GM18907 (cell line): ENCODE results near the gene DNAJC6.
A peak's percentile ranks its signal among the peaks of the same experiment; 100 is the strongest.
"Not testable (repeated sequence)": the region's sequence is repeated elsewhere in the genome, so short reads cannot be mapped to it uniquely, and the experiment has no call there.

ENCODE experiments used
- ATAC-seq: cut with Tn5 transposase; IDR thresholded peaks from one replicate; pipeline ENCODE4 v1.9.1; 2021; ENCODE audit warnings: mild to moderate bottlenecking, moderate library complexity; ENCODE audit not compliant: unreplicated experiment

The DNAJC6 gene

DNA sequence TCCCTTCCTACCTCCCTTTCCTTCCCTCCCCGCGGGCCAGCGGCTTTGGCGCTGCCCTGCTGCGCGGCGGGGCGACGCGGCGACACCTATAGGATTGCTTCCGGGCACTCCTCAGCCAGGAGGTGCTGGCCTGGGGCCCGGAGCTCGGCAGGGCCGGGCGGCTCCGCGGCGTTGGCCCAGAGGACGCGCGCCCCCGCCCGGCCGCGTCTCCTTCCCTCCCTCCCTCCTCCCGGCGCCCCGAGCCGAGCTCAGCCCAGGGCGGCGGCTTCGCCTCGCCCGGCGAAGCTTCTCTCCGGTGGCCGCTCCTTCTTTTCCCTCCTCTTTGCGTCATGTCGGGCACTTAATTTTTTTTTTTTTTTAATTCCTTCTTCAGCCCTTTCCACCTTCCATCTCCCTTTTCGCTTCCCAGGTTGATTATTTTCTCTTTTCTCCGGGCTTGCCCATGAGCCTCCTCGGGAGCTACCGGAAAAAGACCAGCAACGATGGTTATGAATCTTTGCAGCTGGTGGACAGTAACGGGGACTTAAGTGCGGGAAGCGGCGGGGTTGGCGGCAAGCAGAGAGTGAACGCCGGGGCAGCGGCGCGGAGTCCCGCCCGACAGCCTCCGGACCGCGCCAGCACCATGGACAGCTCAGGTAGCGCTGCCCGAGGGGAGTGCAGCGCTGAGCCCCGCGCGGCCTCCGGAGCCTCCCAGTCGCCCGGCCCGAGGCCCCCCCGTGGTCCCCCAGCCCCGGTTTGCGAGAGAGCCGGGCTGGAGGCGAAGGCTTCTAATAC is at the start of gene DNAJC6:
Gene DNAJC6 (plus strand): TSS at position 240 of the 774 bp plus-strand sequence. CDS start 203 bp downstream, at position 443.
- ATAC-seq: no peak

DNA sequence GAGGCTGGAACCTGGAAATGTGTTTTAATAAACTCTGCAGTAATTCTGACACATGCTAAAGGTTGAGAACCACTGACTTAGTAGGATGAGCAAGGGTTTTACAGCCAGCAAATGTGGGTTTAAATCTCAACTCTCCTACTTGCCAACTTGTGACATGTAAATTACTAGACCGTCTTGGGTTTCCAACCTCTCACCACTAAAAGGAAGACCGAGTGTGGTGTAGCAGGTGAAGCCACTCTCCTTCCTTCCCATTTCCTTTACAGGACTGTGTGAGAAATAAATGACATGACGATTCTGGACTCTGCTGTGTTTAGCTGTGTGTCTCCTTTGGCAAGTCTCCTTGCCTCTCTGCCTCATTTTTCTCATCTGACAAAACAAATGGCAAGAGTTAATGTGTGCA is 49.5 kb upstream of the DNAJC6 start:
- no peak for ATAC-seq

DNA sequence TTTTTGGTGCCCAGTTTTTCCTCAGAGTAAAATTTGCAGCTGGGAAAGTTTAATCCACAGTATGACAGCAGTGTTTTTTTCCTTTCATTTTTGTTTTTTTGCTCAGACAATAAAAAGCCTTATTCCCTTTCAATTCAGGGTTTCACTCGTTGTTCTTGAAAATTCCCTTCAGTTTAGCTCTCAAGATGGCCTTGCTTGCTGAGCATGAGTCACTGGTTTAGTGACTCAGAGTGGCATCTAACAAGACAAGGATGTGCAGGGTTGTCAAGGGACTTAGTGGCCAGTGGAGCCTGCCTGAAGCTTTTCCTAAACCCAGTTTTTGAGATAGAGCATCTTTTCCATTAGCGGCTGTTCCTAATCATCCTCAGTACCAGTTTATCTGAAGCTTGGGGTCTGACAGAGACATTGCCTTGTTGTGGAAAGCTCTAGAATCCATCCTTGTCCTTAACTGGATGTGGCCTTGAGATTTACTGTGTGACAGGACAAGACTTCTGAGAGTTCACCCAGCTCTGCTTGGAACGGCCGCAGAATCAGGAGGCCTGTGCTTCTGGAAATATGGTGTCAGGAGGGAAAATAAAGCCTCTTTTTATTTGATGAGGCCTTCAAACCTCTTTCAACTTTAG is 48.4 kb upstream of the DNAJC6 start:
- ATAC-seq: peak; percentile 46

DNA sequence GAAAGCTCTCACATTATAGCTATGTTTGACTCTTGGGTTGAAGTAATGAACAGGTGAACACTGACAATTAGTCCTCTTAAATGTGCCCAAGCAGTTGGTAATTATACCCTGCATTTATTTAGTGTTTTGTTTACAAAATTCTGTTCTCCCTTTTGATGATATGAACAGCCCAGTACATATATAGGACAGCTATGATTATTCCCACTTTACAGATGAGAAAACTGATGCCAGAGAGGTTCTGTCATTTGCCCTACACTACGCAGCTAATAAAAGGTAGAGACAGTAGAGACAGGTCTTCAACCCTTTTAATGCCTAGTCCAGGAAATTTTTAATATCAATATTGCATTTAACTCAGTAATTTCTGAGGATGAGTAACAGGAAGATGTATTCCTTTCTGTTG is 46.1 kb upstream of the DNAJC6 start:
- ATAC-seq: no peak

DNA sequence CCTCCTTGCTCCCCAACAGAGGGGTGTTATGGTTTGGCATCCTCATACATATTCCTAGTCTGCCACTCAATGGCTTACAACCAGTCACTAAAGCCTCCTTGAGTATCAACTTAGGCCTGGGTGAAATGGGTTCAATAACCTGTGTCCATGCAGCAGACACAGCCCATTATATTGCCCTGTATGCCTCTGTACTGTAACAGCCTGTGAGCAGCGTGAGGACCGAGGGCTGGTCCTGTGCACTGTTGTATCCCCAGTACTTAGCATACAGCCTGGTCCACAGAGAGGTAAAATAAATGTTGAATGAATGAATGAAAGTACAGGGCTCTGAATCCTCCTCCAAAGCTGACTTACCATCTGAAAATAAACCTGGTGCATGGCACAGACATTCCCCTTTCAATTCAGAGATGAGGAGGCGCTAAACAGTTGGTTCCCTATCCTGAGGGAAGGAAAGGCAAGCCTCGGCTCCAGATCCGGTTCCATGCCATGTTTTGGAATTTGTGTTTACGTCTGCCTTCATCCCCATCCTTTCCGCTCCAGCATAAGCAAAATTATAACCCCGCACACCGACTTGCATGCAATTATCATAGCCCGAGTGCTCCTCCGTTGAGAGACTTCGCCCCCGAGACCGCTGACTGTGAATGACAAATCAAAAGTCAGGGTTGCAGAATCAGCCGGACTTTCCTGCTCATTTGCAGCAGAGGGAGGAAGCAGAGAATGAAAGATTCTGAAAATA is 45.0 kb upstream of the DNAJC6 start:
- ATAC-seq: no peak

DNA sequence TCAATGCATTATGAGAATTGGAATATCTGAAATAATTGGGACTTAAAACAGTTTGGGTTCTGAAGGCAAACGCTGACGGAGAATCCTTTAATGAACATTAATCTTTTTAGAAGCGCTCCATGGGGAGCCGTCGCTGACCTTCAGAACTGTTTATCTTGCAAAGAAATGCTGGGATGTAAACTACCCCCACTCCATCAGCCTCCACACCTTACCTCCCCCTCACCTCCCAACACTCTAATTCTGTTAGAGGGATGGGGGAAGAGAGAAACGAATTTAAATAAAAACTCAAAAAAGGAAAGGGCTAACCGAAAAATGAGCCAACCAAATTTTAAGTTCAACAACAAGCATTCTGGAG is 44.1 kb upstream of the DNAJC6 start:
- no peak for ATAC-seq

DNA sequence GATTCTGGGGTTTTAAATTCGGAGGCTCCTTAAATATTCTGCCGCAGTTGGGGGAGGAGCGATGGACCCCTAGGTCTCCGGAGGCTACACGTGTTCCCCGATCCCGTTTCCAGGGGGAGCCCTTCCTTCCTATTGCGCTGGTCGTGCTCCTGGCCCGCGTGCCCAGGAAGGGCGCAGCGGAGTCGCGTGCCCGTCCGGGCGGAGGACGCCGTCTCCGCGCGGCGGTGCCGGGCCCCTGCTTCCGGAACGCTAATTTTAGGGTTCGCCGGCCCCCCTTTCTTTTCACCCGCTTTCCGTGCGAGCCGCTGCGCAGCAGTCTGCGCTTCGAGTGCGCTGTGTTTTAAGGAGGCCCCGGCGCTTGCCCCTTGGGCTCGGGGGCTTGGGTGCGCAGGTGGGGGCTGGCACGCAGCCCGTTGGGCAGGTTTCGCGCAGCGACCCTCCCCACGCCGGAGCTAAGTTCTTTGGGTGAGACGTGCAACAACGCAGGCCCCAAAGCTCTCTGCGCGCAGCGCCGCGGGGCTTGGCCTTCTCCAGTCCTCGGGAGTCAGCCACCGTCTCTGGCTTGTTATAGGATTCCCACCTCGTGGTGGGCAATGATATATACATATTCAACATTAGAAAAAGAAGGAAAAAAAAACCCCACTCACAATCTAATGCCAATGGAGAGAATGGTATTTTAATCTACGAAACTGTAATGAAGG is 43.5 kb upstream of the DNAJC6 start:
- ATAC-seq: no peak

DNA sequence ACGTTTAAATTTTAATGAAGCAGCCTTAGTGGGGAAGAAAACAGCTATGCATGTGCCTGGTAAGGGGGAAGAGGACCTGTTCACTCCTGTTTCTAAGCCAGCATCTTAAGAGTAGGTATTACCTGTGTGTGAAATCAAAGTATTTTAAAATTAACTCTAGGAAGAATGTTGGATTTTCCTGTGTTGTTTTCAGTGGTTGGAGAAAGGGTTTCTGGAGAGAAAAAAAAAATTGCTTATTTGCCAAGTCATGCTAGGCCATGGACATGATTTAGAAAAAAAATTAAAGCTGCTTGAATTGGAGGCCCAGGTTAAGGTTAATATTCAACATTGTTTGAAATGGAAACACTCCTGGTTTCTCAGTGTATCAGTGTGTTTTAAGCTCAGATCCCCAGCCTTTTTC is 42.9 kb upstream of the DNAJC6 start:
- ATAC-seq: no peak

DNA sequence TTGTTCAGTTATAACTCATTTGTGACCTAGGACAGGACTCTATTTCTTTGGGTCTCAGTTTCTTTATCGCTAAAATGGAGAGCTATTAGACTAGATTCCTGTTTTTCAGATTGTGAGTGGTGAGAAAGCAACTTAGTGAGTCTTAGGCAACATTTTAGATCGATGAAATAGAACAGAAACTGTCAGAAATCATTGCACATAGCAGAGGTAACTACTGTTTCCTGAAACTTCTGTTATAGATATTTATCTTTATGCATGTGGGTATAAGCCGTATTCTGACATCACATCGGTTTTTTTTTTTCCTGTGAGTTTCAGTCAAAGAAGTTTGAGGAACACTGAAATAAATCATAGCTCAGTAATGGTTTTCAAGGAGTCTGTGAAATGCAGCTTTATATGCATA is 42.1 kb upstream of the DNAJC6 start:
- ATAC-seq: no peak

DNA sequence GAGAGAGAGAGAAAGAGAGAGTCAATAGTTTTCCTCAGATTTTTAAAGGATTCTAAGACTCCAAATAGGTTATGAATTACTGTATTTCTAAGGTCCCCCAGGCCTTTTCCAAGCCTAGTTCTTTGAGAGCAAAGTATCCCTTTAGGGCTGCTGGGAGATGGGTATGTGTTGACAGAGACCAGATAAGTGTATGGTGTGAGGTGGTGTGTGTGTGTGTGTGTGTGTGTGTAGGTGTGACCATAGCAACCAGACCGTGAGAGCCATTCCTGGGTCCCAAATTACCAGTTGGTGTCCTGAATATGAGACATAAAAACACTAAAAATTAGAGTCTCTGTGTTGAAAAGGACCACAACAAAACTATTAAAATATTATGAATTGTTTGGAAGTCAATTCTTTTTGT is 41.7 kb upstream of the DNAJC6 start:
- ATAC-seq: no peak

DNA sequence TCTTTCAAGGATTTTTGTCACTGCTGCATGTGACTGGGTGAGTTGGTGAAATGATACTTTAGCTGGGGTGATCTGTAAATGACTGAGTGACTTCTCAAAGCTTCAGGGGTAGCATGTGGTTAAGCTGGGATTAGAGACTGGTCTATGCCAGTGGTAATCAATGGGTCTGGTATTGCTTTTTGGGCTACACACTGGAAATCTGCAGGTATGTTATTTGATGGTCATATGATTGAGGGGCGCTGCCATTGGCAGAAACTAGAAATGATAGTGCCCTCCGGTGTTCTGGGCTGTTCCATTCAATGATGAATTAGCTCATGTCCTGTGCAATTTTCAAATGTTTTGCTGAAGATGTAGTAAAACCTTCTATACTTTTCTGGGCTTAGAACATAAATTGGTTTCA is 39.7 kb upstream of the DNAJC6 start:
- no peak for ATAC-seq

DNA sequence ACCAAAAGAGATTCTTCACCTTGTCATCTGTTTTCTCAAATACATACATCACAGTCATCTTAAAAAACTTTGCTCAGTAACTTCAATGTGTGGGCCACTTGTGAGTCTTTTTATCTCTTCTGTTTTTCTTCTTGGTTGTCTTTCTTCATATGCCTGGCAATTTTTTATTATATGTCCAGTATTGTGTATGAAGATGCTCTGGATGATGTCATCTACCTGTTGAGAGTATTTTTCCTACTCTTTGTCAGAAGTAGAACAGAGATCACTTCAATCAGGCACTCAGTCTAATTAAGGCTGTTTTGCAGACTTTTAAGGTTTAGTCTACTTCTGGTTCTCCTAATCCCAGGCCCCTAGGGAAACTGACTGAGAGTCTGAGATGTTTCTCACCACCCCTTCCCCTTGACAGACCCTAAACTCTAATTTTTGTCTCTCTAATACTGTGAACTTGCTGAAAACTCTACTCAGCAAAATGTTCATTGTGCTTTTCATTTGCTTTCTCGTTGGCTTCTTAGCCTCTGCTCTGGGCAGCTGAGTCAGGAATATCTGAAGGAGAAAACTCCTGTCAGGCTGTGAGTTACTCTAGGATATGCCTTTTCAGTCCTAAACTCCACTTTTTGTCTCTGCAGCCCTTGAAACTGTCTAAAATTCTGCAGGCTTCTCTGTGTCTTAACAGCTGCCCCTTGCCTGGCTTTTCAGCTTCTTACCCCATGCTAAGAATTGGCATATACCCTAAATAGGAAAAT is 33.0 kb upstream of the DNAJC6 start:
- ATAC-seq: no peak

DNA sequence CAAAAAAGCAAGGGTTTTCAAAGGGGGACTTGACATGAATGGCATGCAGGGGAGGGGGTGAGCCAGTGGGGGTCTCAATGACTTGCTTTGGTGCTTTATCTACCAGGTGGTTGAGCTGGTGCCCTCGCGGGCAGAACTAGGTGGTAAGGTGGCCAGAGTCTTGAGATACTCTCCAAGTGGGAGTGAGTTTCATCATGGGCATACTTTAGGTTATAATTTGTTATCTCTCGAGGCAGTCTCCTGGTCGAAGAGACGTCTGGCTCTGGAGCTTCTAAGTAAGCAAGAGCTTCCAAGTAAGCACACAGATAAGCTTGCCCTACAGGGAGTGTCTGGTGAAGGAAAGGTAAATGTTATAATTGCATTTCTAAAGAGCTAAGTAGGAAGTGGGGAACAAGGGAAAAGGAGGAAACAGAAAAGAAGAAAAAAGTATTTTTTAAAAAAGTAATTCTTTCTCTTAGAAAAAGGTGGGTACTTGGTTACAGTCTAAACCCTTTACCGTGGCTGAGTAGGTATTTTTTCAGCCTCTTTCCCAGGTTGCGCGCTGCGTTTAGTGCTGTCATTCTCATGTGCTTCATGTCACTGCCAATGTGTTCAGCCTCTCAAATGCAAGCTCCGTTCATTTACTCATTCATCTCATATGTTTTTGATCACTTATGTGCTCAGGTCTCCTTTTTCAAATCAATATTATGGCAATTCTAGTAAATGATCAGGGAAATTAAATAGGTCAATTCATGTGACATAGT is 31.6 kb upstream of the DNAJC6 start:
- no peak for ATAC-seq

DNA sequence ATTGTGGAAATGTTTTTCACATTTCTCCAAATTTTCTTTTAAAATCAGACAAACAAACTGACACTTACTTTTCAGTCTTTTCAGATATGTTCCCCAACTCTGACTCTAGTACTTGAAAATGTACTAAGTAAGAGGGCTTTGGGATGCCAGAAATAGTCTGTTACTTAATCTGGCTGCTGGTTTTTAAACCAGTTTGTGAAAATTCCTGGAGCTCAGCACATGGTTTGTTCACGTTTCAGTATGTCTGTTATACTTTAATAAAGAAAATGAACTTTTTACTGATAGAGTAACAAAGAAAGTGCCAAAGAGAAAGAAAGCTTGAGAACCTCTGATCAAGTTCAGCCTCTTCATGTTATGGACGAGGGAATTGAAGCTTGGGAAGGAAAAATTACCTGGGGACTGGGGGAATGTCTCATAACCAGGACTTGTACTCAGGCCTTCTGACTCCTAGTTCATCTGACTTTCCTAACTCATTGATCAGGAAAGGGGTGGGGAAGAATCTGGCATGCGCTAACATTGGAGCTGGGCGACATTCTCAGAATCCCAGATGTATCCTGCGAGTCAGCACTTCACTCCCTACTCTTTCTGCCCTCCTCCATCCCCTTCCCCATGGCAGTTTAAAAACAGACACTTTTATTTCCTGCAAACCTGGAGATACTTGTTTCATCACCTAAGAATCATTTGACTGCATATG is 30.8 kb upstream of the DNAJC6 start:
- ATAC-seq: no peak

DNA sequence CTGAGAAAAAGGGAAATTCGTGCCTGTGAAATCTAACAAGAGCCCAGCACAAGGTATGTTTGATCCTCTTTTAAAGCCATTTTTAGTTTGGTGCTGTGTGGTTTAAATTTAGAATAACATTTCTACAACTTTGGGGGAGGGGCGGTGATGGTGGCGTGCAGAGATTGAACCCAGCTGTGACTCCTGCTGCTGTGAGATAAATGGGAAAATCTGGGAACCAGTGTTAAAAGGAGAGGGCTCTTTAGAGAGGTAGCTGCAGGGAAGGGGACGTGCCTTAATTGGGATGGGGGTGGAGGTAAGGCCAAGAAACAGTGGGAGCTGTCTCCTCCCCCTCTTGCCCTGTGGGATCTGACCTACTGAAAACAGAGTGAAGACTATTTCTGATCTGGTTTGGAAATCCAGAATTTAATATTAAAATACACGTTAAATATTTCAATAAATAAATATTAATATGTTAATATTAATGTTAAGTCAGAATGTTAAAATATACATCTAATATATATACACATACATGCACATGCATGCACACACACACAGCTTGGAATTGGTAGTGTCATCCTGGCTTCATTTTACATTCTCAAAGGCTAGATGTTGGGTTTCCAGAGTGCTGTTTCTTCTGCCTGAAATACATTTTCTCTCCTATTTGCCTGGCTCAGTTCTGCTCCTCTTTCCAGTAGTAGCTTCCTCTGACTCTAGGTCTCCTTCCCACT is 30.1 kb upstream of the DNAJC6 start:
- no peak for ATAC-seq

DNA sequence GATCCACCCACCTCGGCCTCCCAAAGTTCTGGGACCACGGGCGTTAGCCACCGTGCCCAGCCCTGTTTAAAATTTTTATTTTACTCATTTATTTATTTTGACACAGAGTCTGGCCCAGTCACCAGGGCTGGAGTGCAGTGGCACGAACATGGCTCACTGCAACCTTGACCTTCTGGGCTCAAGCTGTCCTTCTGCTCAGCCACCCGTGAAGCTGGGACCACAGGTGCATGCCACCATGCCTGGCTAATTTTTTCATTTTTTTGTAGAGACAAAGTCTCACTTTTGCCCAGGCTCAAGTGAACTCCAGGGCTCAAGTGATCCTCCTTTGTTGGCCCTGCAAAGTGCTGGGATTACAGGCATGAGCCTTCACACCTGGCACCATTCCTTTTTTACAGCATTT is 27.5 kb upstream of the DNAJC6 start:
- ATAC-seq: peak; percentile 84

DNA sequence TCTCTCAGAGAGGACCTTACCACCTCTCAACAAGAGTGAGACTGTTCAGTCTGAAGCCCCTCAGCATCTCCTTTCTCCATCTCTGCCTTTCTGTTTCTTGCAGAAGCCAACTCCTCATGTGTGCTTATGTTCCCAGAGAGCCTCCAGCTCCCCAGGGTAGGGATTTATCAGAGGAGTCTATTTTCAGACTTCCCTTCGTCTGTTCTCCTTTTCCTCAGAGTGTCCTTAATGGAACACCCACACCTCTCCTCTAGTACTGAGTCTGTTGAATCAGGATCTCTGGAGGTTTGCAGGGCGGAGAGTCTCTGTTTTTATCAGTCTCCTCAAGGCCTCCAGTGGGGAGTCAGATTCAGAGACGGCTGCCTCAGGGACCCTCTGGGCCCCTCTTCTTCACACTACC is 25.1 kb upstream of the DNAJC6 start:
- no peak for ATAC-seq

DNA sequence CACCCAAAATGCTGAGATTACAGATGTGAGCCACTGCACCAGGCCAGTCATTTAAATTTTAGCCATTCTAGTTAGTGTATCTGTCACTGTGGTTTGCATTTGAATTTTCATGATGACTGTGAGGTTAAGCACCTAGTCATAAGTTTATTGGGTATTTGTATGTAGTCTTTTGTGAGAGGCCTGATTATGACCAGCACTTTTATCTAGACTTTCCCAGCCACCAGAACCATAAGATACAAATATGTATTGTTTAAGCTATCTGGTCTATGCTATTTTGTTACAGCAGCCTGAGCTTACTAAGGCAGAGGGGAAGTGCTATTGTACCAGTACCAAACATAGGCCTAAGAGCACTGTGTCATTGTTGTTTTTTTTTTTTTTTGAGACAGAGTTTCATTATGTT is 19.9 kb upstream of the DNAJC6 start:
- peak; percentile 96 for ATAC-seq

DNA sequence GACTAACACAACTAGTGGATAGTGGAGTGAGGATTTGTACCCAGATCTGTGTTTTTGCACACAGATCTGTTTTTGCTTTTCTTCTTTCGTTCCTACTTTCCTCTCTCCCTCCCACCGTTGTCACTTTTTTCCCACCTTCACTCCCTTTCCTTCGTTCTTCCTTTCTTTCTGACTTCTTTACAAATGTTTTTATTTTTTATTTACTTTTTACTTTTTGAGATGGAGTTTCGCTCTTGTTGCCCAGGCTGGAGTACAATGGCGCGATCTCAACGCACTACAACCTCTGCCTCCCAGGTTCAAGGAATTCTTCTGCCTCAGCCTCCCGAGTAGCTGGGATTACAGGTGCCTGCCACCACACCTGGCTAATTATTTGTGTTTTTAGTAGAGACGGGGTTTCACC is 17.5 kb upstream of the DNAJC6 start:
- ATAC-seq: not testable (repeated sequence)
